ENCODE data around the gene CAMSAP2.
A peak's percentile ranks its signal among the peaks of the same experiment; 100 is the strongest.

Gene CAMSAP2

GRCh38 chr1:200893411-200893901, 154.8 kb downstream of the CAMSAP2 start:
- TF ChIP-seq CTCF (conservative IDR thresholded peaks at IDR 0.05; ENCODE audit: control insufficient read depth, insufficient read depth, low read depth, low read length), result no peak
- H3K4me3 ChIP-seq (ENCODE audit: control insufficient read depth, low read depth, low read length), result no peak overlapping the region
- no peak for DNase-seq (ENCODE audit: low read depth)

- TF ChIP-seq CTCF (conservative IDR thresholded peaks at IDR 0.05; ENCODE audit: control insufficient read depth, insufficient read depth, low read depth, low read length), result no peak
- no peak within 1 kb of the TSS for H3K4me3 ChIP-seq (ENCODE audit: control insufficient read depth, low read depth, low read length)
- no peak for DNase-seq (ENCODE audit: low read depth)
These were observed 156.2 kb downstream of the CAMSAP2 start, which contains the start of gene INAVA for GRCh38 chr1:200894712-200895442. Gene INAVA, plus strand, starts transcription at chr1:200894900. Its CDS starts 3,501 bp downstream, at chr1:200898401.

- DNase-seq (ENCODE audit: low read depth), result no peak
- TF ChIP-seq CTCF (conservative IDR thresholded peaks at IDR 0.05; ENCODE audit: control insufficient read depth, insufficient read depth, low read depth, low read length), result no peak
- no peak overlapping the region for H3K4me3 ChIP-seq (ENCODE audit: control insufficient read depth, low read depth, low read length)
These were observed 156.7 kb downstream of the CAMSAP2 start for GRCh38 chr1:200895443-200895789.

- DNase-seq (ENCODE audit: low read depth), result no peak
- no peak overlapping the region for H3K4me3 ChIP-seq (ENCODE audit: control insufficient read depth, low read depth, low read length)
- TF ChIP-seq CTCF (conservative IDR thresholded peaks at IDR 0.05; ENCODE audit: control insufficient read depth, insufficient read depth, low read depth, low read length), result no peak
These were observed 157.3 kb downstream of the CAMSAP2 start for GRCh38 chr1:200895801-200896530.

- no peak overlapping the region for H3K4me3 ChIP-seq (ENCODE audit: control insufficient read depth, low read depth, low read length)
- peak; percentile 22 for DNase-seq (ENCODE audit: low read depth)
- TF ChIP-seq CTCF (conservative IDR thresholded peaks at IDR 0.05; ENCODE audit: control insufficient read depth, insufficient read depth, low read depth, low read length), result no peak
These were observed 158.0 kb downstream of the CAMSAP2 start for GRCh38 chr1:200896531-200897196.

DNA sequence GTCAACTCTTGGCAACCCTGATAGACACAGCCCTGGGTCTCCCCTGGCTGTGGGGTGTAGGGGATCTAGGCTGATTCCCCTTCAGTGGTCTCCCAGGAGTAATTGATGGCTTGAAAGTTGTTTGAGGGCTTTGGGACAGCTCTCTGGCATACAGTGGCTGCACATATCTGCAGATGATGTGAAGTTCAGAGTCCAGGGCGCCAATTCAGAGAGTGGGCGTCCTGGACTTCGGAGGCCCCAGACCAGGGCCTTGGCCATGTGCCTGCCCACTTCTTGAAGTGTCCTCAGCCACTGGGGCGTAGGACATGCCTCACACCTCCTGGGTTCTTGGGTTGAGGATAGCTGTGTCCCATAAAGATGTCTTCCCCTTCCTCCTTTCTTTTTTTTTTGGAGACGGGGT, 158.6 kb downstream of the CAMSAP2 start:
- TF ChIP-seq CTCF (conservative IDR thresholded peaks at IDR 0.05; ENCODE audit: control insufficient read depth, insufficient read depth, low read depth, low read length), result no peak
- H3K4me3 ChIP-seq (ENCODE audit: control insufficient read depth, low read depth, low read length), result no peak overlapping the region
- no peak for DNase-seq (ENCODE audit: low read depth)
